NB4 (cell line): Measurements from ENCODE around the gene IQCE.

ENCODE experiments used
- DNase-seq: peaks from one replicate; pipeline ENCODE4 v3.0.0; 2010; ENCODE audit warnings: low read depth
- H3K4me3 ChIP-seq: one replicate; pipeline ENCODE4 v1.5.1; 2011; ENCODE audit warnings: mild to moderate bottlenecking, low read depth, low read length, moderate library complexity
- CTCF ChIP-seq: IDR thresholded peaks from one replicate; pipeline ENCODE4 v1.5.1; 2012; ENCODE audit warnings: low read depth, low read length
- MAX ChIP-seq: IDR thresholded peaks from 2 replicates; pipeline ENCODE4 v1.6.1; 2011; ENCODE audit warnings: low read depth, low read length
- MYC ChIP-seq: IDR thresholded peaks from 2 replicates; pipeline ENCODE4 v1.6.1; 2011; ENCODE audit warnings: low read depth, low read length
- POLR2A ChIP-seq: IDR thresholded peaks from 2 replicates; pipeline ENCODE4 v1.6.1; 2011; ENCODE audit warnings: mild to moderate bottlenecking; ENCODE audit not compliant: insufficient read length; ENCODE audit errors: extremely low read depth

The IQCE gene

GRCh38 chr7:2603044-2603965, 44.5 kb downstream of the IQCE start:
- TF ChIP-seq CTCF (no peak), MYC (no peak), MAX (no peak), POLR2A (no peak)
- no peak for DNase-seq
- no peak overlapping the region for H3K4me3 ChIP-seq

- no peak overlapping the region for H3K4me3 ChIP-seq
- no peak for DNase-seq
- TF ChIP-seq CTCF (no peak), MYC (no peak), MAX (no peak), POLR2A (no peak)
These were observed 45.9 kb downstream of the IQCE start for GRCh38 chr7:2604608-2605174.

- TF ChIP-seq MAX: no peak
- TF ChIP-seq CTCF: no peak
- no peak for TF ChIP-seq POLR2A
- no peak for TF ChIP-seq MYC
- no peak overlapping the region for H3K4me3 ChIP-seq
- no peak for DNase-seq
These were observed 47.1 kb downstream of the IQCE start for GRCh38 chr7:2605608-2606538.

- no peak for DNase-seq
- no peak overlapping the region for H3K4me3 ChIP-seq
- TF ChIP-seq CTCF (no peak), MYC (no peak), POLR2A (no peak), MAX (no peak)
These were observed 47.8 kb downstream of the IQCE start for GRCh38 chr7:2606539-2606936.

GRCh38 chr7:2607122-2607922, 48.5 kb downstream of the IQCE start:
- no peak for TF ChIP-seq POLR2A
- TF ChIP-seq CTCF: no peak
- TF ChIP-seq MYC: no peak
- no peak for TF ChIP-seq MAX
- no peak for DNase-seq
- no peak overlapping the region for H3K4me3 ChIP-seq
